Peyer's patch (tissue), 4 donors: ENCODE measurements around the gene MCUB.
A peak's percentile ranks its signal among the peaks of the same experiment; 100 is the strongest.

ENCODE experiments used
- POLR2A ChIP-seq, 2 donors: fragments of 450-650 bp; IDR thresholded peaks; one replicate each; pipeline ENCODE4 v1.5.1; 2017; ENCODE audit warnings: antibody characterized with exemption in 2 of 2, mild to moderate bottlenecking in 2 of 2, moderate library complexity in 2 of 2
- TF ChIP-seq, protein P1 (sequence below), 6 experiments: fragments of 450-650 bp in 4 of 6; fragments of 200-600 bp in 2 of 6; sonication (generic) in 1 of 6; IDR thresholded peaks; one replicate each; pipeline ENCODE4 v1.5.1; 2017 to 2019; ENCODE audit warnings: antibody characterized with exemption in 6 of 6, mild to moderate bottlenecking in 3 of 6, moderate library complexity in 1 of 6

DNA sequence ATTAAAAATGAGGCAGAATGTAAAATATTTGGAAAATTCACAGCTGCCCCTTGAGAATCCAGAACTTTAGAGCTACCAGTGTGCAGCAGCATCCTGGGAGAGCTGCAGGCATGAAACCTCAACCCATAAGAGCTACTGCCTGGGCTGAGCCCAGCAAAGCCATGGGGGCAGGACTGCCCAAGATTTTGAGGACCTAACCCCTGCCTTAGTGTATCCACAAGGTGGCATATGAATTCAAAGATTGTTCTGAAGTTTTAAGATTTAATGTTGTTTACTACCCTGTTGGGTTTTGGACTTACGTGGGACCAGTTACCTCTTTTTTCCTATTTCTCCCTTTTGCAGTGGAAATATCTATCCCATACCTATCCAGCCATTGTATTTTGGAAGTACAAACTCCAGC is 116.8 kb downstream of the MCUB start:
- TF ChIP-seq, protein P1, sequence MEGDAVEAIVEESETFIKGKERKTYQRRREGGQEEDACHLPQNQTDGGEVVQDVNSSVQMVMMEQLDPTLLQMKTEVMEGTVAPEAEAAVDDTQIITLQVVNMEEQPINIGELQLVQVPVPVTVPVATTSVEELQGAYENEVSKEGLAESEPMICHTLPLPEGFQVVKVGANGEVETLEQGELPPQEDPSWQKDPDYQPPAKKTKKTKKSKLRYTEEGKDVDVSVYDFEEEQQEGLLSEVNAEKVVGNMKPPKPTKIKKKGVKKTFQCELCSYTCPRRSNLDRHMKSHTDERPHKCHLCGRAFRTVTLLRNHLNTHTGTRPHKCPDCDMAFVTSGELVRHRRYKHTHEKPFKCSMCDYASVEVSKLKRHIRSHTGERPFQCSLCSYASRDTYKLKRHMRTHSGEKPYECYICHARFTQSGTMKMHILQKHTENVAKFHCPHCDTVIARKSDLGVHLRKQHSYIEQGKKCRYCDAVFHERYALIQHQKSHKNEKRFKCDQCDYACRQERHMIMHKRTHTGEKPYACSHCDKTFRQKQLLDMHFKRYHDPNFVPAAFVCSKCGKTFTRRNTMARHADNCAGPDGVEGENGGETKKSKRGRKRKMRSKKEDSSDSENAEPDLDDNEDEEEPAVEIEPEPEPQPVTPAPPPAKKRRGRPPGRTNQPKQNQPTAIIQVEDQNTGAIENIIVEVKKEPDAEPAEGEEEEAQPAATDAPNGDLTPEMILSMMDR (IDR thresholded peaks at IDR 0.05): peak in 2 of 6 experiments; percentile 9 to 10
- no peak for TF ChIP-seq POLR2A (IDR thresholded peaks at IDR 0.05)
